T follicular helper cell (primary cell): ENCODE results near the gene THOC2.
"Not testable (repeated sequence)": the region's sequence is repeated elsewhere in the genome, so short reads cannot be mapped to it uniquely, and the experiment has no call there.

Experiments used
- DNase-seq: peaks from one replicate; pipeline ENCODE4 v3.0.0-alpha.2; 2020; ENCODE audit warnings: low read depth

The THOC2 gene

DNA sequence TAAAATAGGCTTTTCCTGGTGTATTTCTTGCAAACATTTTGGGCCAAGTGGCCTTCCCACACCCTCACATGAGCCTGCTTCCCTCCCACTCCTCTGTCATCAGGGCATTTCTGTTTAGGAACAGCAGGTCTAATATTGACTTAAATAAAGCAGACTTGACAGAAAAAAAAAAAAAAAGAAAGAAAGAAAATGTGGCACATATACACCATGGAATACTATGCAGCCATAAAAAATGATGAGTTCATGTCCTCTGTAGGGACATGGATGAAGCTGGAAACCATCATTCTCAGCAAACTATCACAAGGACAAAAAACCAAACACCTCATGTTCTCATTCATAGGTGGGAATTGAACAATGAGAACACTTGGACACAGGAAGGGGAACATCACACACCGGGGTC, 2.3 kb upstream of the THOC2 start:
- not testable (repeated sequence) for DNase-seq

- not testable (repeated sequence) for DNase-seq
These were observed 1.2 kb upstream of the THOC2 start for GRCh38 chrX:123734079-123734478.

DNA sequence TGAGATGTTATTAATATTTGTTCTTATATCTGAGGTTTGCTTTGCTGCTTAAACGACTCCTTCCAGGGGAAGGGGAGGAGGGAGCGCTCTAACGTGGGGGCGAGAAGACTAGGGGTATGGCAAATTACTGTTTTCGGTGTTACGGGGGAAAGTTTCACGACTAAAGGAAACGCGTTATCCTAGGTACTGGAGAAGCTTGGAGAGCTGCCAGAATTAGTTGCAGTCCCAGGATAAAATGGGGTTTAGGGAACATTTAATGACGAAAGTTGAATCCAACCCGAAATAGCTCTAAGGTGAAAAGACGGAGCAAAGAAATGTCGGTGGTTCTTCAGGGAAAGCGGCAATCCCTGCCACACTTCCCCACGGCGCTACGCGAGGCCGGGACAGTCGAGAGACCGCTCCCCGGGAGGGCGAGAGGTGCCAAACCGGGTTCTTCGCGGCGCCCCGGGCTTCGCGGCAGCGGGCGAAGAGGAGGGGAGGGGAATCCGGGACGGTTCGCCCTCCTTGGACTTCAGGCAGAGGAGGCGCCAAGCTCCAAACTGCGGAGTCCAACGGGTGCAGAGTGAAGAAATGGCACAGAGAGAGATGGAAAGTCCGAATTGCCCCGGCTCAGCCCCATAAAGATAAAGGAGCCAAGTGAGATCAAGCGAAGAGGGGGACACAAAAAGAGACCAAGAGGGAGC, 724 bp downstream of the THOC2 start:
- no peak for DNase-seq

DNA sequence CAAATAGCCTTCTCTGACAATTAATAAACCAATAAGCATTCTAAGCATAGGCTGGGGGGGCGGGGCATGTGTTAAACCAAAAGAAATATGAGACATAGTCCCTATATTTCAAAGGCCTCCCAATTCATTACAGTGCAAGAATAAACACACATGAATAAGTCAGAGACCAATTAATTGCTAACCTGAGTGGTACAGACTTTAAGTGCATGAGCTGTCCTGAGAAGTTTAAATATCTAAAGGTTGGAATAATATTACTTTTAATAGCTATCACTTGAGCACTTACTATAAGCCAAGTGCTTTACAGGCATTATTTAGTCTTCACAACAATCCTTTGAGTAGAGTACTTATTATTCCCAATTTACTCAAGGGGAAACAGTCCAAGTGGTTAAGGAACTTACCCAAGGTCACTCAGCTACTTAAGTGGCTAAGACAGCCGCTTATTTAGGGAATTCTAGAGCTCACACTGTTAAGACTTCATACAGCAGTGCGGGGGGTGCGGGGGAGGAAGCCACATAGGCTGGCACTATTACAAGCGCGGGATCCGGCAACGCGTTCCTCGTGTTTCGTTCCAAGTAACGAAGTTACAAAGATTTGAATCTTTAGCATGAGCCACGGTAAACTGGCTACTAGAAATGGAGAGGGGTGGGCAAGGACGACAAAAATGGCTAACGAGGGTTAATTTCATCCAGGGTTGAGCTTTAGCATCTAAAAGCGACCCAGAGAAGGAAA, 1.4 kb downstream of the THOC2 start:
- no peak for DNase-seq

DNA sequence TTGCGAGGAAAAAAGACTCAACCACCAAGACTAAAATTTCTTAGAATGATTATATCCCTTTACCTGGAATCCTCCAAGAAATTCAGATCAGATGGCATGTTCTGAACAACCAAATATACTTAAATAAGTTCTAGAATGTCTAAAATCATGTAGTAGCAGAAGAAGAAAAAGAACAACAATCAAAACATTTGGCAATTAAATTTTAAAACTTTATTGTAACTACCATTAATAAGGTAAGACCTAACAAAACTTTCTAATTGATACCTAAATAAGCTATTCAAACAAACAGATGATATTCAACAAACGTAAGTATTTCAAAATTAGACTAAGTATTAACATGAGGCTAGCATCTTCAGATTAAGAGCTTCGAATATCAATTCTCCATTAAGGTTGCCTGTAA, 4.3 kb downstream of the THOC2 start:
- DNase-seq: no peak

- DNase-seq: no peak
These were observed 4.8 kb downstream of the THOC2 start for GRCh38 chrX:123728016-123728415.

DNA sequence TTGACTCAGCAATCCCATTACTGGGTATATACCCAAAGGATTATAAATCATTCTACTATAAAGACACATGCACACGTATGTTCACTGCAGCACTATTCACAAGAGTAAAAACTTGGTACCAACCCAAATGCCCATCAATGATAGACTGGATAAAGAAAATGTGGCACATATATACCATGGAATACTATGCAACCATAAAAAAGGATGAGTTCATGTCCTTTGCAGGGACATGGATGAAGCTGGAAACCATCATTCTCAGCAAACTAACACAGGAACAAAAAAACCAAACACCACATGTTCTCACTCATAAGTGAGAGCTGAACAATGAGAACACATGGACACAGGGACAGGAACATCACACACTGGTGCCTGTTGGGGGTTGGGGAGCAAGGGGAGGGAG, 10.7 kb downstream of the THOC2 start:
- DNase-seq: not testable (repeated sequence)

DNA sequence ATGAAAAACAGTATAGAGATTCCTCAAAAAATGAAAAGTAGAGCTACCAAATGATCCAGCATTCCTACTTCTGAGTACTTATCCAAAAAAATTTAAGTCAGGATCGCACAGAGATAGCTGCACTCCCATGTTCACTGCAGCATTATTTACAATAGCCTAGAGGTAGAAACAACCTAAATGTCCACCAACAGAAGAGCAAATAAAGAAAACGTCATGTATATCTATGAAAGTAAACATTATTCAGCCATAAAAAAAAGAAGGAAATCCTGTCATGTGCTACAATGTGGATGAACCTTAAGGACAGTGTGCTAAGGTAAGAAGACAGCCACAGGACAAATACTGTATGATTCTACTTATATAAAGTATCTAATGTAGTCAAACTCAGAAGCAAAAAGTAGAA, 12.4 kb downstream of the THOC2 start:
- no peak for DNase-seq

DNA sequence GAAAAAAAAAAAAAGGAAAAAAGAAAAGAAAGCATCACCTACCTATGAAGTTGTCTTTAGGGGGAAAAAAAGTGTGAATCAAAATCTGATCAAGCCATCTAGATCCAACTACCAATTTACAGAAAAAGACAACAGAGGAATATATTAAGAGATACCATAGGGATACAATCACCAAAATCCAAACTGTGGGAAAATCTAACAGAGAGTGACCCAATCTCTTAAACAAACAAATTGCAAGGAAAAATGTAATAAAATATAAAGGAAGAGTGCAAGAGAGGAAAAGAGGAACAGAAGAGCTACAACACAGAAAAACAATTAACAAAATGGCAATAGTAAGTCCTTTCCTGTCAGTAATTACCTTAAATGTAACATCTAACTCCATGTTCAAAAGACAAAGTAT, 19.0 kb downstream of the THOC2 start:
- DNase-seq: no peak

GRCh38 chrX:123713434-123713833, 19.4 kb downstream of the THOC2 start:
- DNase-seq: no peak

DNA sequence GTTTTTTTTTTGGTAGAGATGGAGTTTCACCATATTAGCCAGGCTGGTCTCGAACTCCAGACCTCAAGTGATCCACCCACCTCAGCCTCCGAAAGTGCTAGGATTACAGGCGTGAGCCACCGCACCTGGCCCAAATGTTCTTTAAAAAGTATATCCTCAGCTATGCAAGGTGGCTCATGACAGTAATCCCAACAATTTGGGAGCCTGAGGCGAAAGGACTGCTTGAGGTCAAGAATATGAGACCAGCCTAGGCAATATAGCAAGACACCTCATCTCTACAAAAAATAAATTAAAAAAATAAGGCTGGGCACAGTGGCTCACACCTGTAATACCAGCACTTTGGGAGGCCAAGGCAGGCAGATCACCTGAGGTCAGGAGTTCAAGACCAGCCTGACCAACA, 21.7 kb downstream of the THOC2 start:
- DNase-seq: not testable (repeated sequence)

DNA sequence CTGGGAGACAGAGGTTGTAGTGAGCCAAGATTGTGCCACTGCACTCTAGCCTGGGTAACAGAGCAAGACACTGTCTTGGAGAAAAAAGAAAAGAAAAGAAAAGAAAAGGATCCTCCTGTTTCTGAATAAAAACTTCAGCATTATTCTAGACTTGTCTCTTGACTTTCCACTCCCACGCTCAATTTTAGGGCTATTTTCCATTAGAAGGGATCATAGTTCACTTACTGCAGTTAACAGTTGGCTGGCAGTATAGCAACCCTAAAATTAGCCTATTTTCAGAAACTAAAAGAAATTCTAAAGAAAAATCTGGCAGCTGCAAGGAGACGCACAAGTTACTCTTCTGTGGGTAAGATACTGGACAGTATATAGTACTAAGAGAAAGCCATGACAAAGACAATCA, 28.1 kb downstream of the THOC2 start:
- no peak for DNase-seq

GRCh38 chrX:123698979-123699520, 33.8 kb downstream of the THOC2 start:
- DNase-seq: no peak

DNA sequence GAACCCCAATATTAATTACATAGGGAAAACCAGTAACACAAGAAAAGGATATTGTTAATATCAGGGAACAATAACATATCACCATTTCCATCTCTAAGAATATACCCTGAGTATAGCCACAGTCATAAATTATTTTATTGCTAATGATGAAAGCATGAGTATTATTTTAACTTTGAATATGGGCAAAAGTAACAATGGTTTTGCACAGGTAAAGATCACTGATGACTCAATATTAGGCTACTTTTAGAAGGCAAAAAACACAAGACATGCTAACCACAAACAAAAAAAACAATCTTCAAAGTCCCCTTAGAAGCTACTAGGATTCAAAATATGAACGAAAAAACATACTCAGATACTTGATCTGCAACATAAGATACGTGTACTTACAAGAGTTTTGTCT, 36.5 kb downstream of the THOC2 start:
- no peak for DNase-seq

DNA sequence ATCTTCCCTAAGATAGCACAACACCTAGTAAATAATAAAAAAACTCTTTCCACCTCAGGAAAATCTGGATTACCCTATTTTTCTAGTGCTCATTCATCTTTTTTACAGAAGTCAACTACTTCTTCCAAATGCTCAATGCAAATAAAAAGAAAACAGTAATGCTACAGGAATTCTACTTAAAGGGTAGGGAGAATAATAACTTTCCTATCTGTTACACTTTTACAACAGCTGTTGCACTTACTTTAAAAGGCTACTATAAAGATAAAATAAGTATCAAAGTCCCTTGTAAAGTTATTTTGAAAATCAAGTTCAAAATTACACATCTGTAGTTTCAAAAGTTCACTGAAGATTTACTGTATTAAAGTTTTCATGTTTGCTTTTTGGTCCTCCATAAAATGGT, 37.6 kb downstream of the THOC2 start:
- DNase-seq: no peak

DNA sequence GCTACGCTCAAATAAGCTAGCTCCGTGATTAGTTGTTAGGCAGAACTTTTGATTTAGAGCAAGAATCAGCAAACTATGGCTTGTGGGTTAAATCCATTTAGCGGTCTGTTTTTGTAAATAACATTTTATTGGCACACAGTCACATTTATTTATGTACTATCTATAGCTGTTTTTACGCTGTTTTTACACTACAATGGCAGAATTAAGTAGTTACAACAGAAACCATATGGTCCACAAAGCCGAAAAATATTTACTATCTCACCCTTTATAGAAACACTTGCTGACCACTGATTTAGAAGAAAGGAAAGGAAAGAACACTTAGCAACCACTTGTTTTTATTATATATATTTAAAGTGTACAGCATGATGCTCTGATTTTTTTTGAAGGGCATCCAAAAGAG, 41.1 kb downstream of the THOC2 start:
- DNase-seq: no peak

DNA sequence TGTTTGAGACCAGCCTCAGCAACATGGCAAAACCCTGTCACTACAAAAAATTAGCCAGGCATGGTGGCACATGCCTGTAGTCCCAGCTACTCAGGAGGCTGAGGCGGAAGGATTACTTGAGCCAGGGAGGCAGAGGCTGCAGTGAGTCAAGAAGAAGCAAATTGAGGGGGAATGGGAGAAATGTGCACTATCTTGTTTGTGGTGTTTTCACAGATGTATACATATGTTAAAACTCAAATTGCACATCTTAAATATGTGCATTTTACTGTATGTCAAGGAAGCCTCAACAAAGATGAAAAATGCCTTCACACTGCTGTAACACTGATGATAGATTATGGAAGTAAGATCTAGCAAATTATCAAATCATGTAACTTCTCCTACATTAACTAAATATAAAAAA, 44.3 kb downstream of the THOC2 start:
- DNase-seq: no peak

DNA sequence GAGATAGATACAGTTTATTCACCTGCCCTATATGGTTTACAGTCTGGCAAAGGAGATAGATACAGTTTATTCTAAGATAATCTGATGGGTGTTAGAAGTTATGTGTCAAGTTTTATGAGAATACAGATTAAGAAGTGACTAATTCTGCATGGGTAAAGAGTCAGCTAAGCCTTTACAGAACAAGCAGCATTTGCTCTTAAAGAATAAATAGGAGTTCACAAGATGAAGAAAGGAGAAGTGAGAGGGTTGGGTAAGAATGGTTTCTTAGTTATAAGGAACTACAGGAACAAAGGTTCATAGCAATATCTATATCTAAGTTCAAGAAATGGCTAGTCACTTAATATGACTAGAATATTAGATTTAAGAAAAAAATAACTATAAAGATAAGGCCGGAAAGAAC, 47.6 kb downstream of the THOC2 start:
- no peak for DNase-seq

DNA sequence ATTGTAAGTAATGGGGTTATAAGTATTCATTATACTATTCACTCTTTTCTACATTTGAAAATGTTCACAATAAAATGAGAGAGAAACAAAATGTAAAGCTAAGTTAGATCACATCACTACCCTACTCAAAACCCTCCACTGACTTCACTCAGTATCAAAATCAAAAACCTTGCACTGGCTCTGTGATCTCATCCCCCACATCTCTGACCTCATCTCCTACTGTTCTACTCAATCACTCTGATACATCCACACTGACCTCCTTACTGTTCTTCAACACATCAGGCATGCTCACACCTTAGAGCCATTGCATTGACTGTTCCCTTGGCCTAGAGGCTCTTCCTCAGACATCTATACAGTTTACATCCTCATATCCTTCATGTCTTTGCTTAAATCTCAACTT, 50.7 kb downstream of the THOC2 start:
- DNase-seq: no peak

- not testable (repeated sequence) for DNase-seq
These were observed 53.0 kb downstream of the THOC2 start for GRCh38 chrX:123679733-123680460.

DNA sequence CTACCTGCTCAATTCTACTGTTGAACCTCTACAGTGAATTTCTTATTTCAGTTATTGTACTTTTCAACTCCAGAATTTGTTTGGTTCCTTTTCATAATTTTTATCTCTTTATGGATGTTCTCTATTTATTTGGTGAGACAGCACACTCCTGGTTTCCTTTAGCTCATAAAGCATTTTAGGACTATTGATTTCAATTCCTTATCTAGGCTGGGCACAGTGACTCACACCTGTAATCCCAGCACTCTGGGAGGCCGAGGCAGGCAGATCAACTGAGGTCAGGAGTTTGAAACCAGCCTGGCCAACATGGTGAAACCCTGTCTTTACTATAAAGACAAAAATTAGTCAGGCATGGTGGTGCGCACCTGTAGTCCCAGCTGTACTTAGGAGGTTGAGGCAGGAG, 57.7 kb downstream of the THOC2 start:
- no peak for DNase-seq

DNA sequence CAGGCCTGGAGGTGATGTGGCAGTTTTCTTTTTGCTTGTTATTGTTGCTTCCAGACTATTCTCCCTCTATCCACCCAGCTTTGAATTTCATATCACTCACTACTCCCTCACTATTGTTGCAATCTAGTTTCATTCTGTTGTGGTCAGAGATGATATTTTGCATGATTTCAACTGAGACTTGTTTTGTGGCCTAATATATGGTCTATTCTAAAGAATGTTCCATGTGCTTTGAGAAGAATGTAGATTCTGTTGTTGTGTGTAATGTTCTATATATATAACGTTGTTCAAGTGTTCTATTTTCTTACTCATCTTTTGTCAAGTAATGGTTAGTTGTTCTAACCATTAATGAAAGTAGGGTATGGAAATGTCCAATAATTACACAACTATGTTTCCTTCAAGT, 59.0 kb downstream of the THOC2 start:
- DNase-seq: no peak

GRCh38 chrX:123665197-123665596, 67.7 kb downstream of the THOC2 start:
- DNase-seq: no peak
